HG02623 (cell line): ENCODE data around the gene KRTAP1-4.
"Not testable (repeated sequence)": the region's sequence is repeated elsewhere in the genome, so short reads cannot be mapped to it uniquely, and the experiment has no call there.

Experiments
- ATAC-seq: cut with Tn5 transposase; IDR thresholded peaks from one replicate; pipeline ENCODE4 v1.9.1; 2021; ENCODE audit warnings: moderate library complexity; ENCODE audit not compliant: unreplicated experiment

Gene KRTAP1-4, protein sequence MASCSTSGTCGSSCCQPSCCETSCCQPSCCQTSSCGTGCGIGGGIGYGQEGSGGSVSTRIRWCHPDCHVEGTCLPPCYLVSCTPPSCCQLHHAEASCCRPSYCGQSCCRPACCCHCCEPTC

DNA sequence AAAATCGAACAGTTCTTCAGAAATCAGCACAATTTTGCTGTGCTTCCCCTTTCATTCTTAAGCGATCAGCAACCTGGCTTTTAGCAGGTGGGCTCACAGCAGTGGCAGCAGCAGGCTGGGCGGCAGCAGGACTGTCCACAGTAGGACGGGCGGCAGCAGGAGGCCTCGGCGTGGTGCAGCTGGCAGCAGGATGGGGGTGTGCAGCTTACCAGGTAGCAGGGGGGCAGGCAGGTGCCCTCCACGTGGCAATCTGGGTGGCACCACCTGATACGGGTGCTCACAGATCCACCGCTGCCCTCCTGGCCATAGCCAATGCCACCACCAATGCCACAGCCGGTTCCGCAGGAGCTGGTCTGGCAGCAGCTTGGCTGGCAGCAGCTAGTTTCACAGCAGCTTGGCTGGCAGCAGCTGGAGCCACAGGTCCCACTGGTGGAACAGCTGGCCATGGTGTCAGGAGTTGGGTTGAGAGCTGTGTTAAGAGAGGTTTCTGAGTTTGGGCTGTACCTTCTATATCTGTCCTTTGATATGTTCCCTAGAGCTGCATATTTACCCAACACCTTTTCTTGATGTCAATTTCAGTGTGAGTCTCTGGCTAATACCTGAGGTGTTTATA, at the start of gene KRTAP1-4:
KRTAP1-4 (minus strand) TSS at position 563 of the 613 bp plus-strand sequence; CDS start at position 446, 117 bp downstream.
- ATAC-seq, result no peak

DNA sequence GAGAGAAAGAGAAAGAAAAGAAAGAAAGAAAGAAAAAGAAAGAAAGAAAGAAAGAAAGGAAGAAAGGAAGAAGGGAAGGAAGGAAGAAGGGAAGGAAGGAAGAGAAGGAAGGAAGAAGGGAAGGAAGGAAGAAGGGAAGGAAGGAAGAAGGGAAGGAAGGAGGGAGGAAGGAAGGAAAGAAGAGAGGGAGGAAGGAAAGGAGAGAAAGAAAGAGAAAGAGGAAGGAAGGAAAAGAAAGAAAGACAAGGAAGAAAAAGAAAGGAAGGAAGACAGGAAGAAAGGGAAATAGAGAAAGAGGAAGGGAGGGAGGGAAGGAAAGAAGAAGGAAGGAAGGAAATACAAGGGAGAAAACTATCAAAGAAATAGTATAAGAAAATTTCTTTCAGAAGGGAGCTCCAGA, 46.8 kb upstream of the KRTAP1-4 start:
- no peak for ATAC-seq

- no peak for ATAC-seq
Measured at GRCh38 chr17:41073676-41074075, 43.7 kb upstream of the KRTAP1-4 start.

GRCh38 chr17:41071606-41072360, 41.8 kb upstream of the KRTAP1-4 start:
- no peak for ATAC-seq

GRCh38 chr17:41069031-41069430, 39.0 kb upstream of the KRTAP1-4 start:
- no peak for ATAC-seq

DNA sequence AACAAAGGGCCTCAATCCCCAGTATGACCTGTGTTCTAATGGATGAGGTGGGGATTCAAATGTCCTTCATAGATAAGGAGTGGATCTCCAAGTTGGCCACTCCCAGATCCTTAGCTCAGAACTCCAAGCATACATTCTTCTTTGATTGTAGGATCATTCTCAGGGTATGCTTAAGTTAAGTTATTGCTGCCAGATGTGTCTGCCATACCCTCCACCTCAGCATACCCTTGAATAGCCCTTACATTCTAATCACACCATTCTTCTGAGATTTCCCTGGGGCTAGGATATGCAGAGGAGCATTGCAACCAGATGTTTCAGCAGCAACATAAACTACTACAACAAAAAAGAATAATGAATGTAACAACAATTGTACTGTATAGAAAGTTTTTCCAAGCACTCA, 37.3 kb upstream of the KRTAP1-4 start:
- no peak for ATAC-seq

DNA sequence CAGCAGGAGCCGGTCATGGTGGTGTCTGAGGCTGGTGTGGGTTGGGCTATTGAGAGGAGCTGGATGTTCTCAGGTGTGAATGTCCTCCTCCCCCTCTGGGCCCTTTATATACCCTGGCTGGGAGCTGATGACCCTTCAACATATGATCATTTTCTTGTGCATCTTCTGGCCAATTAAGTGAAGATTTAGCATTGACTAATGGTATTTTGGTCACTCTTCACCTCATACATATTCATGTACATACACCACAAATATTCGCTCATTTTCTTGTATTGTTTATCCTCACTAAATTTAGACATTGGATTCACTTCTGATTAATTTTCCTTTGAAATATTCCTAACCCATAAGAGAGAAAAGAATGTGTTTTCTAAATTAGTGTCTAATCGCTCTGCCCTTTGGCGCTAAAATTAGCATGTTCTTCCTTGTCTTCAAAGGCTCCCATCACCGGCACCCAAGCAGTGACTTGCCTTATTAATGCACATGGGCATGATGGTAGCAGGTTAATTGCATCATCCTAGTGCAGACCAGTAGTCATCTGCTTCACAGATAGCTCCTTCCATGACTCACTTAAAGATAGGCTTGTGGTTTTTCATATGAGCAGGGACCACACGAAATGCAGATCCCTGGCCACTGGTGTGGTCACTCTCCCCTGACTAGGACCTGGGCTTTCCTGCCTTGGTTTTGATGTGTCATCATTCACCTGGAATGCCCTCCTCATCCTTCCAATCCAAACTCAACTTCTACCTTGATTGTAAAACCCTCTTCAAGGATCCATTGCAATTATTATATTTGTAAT, 36.0 kb upstream of the KRTAP1-4 start, which contains the start of gene KRTAP2-4:
KRTAP2-4 (minus strand) TSS at position 51 of the 796 bp plus-strand sequence; CDS start at position 17, 34 bp downstream.
- ATAC-seq, result no peak

GRCh38 chr17:41065016-41065689, 35.2 kb upstream of the KRTAP1-4 start:
- ATAC-seq, result not testable (repeated sequence)

GRCh38 chr17:41064301-41064700, 34.3 kb upstream of the KRTAP1-4 start:
- ATAC-seq, result no peak

DNA sequence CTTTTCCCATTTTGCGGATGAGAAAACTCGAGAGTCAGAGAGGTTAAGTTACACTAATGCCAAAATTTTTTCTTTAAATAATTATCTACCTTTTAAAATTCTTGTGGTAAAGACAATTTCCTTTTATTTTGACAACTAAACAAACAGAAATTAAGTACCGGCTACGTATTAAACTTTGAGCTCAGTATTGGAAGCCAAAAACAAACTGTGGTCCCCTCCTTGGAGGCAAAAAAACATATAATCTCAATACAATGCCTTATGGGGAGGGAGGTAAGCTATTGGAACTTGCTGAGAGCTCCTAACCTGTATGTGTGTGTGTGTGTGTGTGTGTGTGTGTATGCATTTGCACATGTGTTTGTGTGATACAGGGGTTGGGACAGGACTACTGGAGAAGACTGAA, 33.5 kb upstream of the KRTAP1-4 start:
- no peak for ATAC-seq

DNA sequence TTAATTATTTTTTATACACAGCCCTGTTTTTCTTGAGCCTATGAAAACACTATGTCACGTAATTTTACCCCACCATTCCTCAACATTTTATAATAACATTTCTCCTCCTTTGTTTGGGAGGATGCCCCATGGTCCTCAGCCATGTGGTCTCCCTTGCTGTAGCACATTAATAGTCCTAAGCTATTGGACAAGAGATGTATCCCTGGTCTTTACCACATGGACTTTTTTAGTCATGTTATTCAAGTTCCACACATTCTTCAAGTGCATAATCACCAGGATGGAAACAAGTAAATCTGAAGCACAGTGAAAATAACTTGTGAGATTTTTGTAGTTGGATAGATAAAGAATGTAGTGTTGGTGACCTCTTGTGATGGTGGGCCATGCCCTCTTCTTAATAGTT, 32.0 kb upstream of the KRTAP1-4 start:
- no peak for ATAC-seq

DNA sequence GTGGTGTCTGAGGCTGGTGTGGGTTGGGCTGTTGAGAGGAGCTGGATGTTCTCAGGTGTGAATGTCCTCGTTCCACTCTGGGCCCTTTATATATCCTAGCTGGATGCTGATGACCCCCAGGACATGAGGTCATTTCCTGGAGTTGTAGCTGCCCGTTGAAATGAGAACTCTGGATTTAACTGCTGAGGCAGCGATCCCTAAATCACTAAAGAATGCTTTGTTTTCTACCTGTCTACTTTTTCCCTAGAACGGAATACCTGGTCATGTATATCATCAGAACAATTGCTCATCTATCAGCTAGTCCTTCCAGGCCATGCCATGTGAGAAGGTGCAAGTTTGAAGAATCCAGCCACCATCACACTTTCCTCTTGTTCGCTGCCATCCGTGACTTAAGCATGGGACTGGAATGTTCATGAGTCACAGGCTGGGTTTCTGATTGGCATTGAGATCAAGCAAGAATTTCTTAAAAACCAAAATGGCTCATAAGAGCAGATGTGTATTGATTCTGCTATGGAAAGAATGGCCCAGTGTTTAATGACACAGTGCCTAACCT, 30.1 kb upstream of the KRTAP1-4 start, which contains the start of gene KRTAP2-3:
KRTAP2-3 (minus strand) TSS at position 63 of the 553 bp plus-strand sequence. CDS start 64 bp downstream, outside the sequence.
- ATAC-seq, result no peak

DNA sequence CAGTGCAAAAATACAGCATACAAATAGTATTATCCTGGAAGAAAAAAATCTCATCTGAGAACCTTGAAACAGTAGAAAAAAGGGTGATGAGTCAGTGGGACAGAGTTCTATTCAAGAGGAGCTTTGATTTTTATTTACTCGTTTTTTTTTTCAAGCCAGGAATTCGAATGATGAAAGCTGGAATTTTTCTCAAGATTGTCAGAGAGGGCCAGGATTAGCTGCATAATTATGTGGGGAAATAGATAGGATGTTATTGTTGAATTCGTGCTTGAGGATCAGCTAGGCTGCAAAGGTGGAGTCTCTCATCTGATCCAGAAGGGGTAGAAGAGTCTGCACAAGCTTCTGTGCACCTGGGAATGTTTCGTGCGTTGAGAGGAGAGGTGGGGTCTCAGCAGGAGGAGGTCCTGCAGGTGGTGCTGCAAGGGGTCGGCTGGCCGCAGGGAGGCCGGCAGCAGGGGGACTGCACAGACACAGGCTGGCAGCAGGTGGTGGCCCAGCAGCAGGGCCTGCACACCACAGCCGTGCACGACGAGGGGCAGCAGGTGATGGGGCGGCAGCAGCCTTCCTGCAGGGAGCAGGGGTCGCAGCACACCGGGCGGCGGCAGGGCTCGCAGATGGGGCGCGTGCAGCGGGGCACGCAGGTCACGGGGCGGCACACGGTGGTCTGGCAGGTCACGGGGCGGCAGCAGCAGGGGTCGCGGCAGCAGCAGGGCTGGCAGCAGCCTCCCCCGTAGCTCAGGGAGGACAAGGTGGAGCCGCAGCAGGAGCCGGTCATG, 29.5 kb upstream of the KRTAP1-4 start:
- ATAC-seq, result not testable (repeated sequence)

DNA sequence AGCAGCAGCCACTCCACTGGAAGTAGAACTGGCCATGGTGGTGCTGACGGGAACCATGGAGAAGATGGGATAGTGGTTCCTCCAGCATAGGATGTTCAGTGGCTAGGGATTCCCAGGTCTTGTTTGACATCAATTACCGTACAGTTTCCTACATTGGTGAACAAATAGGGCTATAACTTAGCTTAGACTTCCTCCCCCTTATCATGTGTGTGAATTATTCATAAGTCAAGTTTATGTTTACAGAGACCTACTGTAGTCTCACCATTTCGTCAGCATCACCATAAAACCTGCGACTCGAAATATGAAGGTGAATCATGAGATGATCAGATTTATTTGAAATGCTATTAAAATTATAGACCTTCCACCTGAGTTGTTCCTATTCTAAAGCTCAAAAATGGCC, 28.7 kb upstream of the KRTAP1-4 start:
- no peak for ATAC-seq

- no peak for ATAC-seq
Measured at GRCh38 chr17:41057547-41057946, 27.6 kb upstream of the KRTAP1-4 start.

DNA sequence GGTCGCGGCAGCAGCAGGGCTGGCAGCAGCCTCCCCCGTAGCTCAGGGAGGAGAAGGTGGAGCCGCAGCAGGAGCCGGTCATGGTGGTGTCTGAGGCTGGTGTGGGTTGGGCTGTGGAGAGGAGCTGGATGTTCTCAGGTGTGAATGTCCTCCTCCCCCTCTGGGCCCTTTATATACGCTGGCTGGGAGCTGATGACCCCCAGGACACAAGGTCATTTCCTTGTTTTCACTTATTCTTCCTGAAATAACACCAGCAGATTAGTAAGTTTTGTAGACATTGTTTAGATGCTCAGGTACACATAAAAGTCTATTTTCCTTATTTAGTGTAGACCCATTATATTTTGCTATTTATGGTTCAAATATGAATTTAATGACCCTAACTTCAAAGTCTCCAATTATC, 25.1 kb upstream of the KRTAP1-4 start, which contains the start of gene KRTAP2-2:
KRTAP2-2 (minus strand) TSS at position 101 of the 400 bp plus-strand sequence; CDS start at position 82, 19 bp downstream.
- ATAC-seq, result not testable (repeated sequence)

DNA sequence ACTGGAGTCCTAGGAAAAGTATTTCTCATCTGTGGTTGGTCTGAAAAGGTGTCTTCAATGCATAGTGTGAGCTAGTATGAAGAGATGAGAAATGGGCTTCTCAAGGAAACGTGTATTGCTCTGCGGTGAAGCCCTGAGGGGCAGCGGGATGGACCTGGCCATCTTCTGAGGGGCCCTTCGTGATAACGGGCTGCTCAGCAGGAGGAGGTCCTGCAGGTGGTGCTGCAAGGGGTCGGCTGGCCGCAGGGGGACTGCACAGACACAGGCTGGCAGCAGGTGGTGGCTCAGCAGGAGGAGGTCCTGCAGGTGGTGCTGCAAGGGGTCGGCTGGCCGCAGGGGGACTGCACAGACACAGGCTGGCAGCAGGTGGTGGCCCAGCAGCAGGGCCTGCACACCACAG, 24.6 kb upstream of the KRTAP1-4 start:
- not testable (repeated sequence) for ATAC-seq

- ATAC-seq, result no peak
Measured at GRCh38 chr17:41054025-41054424, 24.0 kb upstream of the KRTAP1-4 start.

- no peak for ATAC-seq
Measured at GRCh38 chr17:41052566-41052965, 22.6 kb upstream of the KRTAP1-4 start.
